Thyroid gland (tissue), 4 donors: Measurements from ENCODE around the gene EDDM13. TPM values are rescaled to one million over a fixed set of nuclear protein-coding genes. Genes with fewer than 3 reads are reported as not detected.

ENCODE experiments used
- DNase-seq, 2 donors: peaks; one replicate each; pipeline ENCODE4 v3.0.0-alpha.2; 2019
- H3K27ac ChIP-seq, 3 donors: fragments of 200-600 bp; sonication (generic); 1 replicate in 2 of 3; 2 replicates in 1 of 3; pipeline ENCODE4 v1.5.1; 2016 to 2019; ENCODE audit warnings: mild to moderate bottlenecking in 1 of 3, moderate library complexity in 1 of 3
- H3K27me3 ChIP-seq: fragments of 200-600 bp; sonication (generic); one replicate; pipeline ENCODE4 v1.5.1; 2019
- H3K36me3 ChIP-seq, 2 donors: fragments of 200-600 bp; sonication (generic); one replicate each; pipeline ENCODE4 v1.5.1; 2016 to 2019
- H3K4me1 ChIP-seq, 2 donors: fragments of 200-600 bp; sonication (generic); one replicate each; pipeline ENCODE4 v1.5.1; 2017 to 2019
- H3K4me3 ChIP-seq, 3 donors: fragments of 200-600 bp; sonication (generic); replicated peaks in 1 of 3; 1 replicate in 2 of 3; 2 replicates in 1 of 3; pipeline ENCODE4 v1.5.1; 2016; ENCODE audit warnings: mild to moderate bottlenecking in 1 of 3
- H3K9me3 ChIP-seq: fragments of 200-600 bp; sonication (generic); one replicate; pipeline ENCODE4 v1.5.1; 2017
- POLR2A ChIP-seq, 2 donors: fragments of 450-650 bp; IDR thresholded peaks; one replicate each; pipeline ENCODE4 v1.6.1; 2017; ENCODE audit warnings: antibody characterized with exemption in 2 of 2, mild to moderate bottlenecking in 2 of 2, moderate library complexity in 1 of 2
- WGBS, 2 donors: methylation state at CpG; one replicate each; pipeline ENCODE4 v1.1.5; 2017; 5-methylcytosine and 5-hydroxymethylcytosine counted together
- intact Hi-C: fragments of 100-400 bp; cut with DNase I; formaldehyde crosslinking; loops from one replicate; pipeline ENCODE4 v1.15.1; 2023
- small RNA-seq: library from RNA; depleted of rRNA; stranded (forward); fragments of <200 nt; gene quantifications from one replicate; pipeline ENCODE3, GENCODE V24; 2016
- total RNA-seq, 4 donors: library from RNA; depleted of rRNA; stranded (reverse); fragments of >200 nt; gene quantifications; one replicate each; pipeline ENCODE4 v1.2.3, GENCODE V29; 2016
- TF ChIP-seq, protein P1 (sequence below), 6 experiments: fragments of 200-600 bp in 3 of 6; fragments of 450-650 bp in 3 of 6; sonication (generic) in 3 of 6; IDR thresholded peaks; one replicate each; pipeline ENCODE4 v1.5.1; 2016 to 2019; ENCODE audit warnings: antibody characterized with exemption in 6 of 6, mild to moderate bottlenecking in 2 of 6, inconsistent platforms in 1 of 6, moderate library complexity in 1 of 6

Gene EDDM13
- total RNA-seq, 4 donors from 2014 or later, result 2.0 TPM; not detected in 3

DNA sequence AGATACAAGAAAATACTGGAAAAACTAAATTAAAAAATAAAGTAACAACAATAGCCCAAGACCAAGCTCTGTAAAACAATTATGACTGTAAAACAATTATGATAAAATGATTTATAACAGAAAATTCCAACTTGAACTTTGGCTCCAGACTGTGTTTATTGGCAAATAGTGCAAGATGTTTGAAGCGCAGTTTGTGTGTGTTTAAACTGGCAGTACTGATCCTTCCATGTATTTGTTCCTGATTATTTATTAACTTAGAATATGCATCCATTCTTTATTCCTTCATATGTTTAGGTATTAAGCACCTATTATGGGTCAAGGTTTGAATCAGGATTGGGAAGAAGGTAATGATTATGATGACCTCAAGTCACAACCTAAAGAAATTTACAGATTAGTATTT is 83.0 kb downstream of the EDDM13 start:
- no peak for DNase-seq
- no peaks in the 10 kb centered on the region for H3K27me3 ChIP-seq
- no peaks in the 10 kb centered on the region for H3K9me3 ChIP-seq
- intact Hi-C loops, result no loop called here
- no peaks in the 10 kb centered on the region for H3K36me3 ChIP-seq
- TF ChIP-seq, protein P1, sequence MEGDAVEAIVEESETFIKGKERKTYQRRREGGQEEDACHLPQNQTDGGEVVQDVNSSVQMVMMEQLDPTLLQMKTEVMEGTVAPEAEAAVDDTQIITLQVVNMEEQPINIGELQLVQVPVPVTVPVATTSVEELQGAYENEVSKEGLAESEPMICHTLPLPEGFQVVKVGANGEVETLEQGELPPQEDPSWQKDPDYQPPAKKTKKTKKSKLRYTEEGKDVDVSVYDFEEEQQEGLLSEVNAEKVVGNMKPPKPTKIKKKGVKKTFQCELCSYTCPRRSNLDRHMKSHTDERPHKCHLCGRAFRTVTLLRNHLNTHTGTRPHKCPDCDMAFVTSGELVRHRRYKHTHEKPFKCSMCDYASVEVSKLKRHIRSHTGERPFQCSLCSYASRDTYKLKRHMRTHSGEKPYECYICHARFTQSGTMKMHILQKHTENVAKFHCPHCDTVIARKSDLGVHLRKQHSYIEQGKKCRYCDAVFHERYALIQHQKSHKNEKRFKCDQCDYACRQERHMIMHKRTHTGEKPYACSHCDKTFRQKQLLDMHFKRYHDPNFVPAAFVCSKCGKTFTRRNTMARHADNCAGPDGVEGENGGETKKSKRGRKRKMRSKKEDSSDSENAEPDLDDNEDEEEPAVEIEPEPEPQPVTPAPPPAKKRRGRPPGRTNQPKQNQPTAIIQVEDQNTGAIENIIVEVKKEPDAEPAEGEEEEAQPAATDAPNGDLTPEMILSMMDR (IDR thresholded peaks at IDR 0.05), result no peak
- no peak for TF ChIP-seq POLR2A (IDR thresholded peaks at IDR 0.05)
- no peak overlapping the region for H3K4me3 ChIP-seq
- 94 to 97% methylated on average over 1 of the region's 1 CpG for WGBS, 2 donors
- H3K27ac ChIP-seq, result no peak overlapping the region
- no peaks in the 10 kb centered on the region for H3K4me1 ChIP-seq

DNA sequence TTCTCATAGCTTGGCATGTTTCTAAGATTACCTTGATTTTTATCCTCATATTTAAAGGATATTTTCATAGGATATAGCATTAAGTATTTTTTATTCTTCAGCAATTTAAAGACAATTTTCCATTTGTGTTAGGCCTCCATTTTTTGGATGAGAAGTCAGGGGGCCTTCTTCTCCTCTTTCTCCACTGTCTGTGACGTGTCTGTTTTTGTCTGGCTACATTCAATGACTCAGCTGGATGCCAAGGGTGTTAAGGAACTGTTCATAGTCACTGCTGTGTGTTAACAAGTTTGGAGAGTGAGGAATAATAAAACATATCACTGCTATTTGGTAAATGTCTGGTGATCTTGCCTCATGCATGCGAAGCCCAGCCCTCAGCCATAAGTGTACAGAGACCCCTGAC is 84.4 kb downstream of the EDDM13 start:
- TF ChIP-seq POLR2A (IDR thresholded peaks at IDR 0.05), result no peak
- TF ChIP-seq, protein P1 (IDR thresholded peaks at IDR 0.05), result no peak
- intact Hi-C loops, result no loop called here
- Histone ChIP-seq H3K27ac (no peak overlapping the region), H3K4me1 (no peaks in the 10 kb centered on the region), H3K36me3 (no peaks in the 10 kb centered on the region), H3K27me3 (no peaks in the 10 kb centered on the region), H3K9me3 (no peaks in the 10 kb centered on the region), H3K4me3 (no peak overlapping the region)
- no peak for DNase-seq
- WGBS, 2 donors, result 68 to 89% methylated on average over 2 of the region's 2 CpGs

Small RNA genes within 50 kb of the gene (small RNA-seq; reads per million reads assigned to genes)
- gene RF00019, result not detected

Other genes with a start within 250 kb of the EDDM13 start
- gene ZNF787, start 151.5 kb upstream of the EDDM13 start, total RNA-seq, result 10 to 100 TPM in 3 of 4 donors, 1 to 10 TPM in 1; 7.8 to 21.3 (median 14.2) TPM
- gene ZNF444, start 131.5 kb upstream of the EDDM13 start, total RNA-seq, result 10 to 100 TPM; 35.1 to 53.0 (median 45.5) TPM
- not detected for gene GALP, start 96.7 kb upstream of the EDDM13 start, total RNA-seq
- not detected for gene ZSCAN5B, start 75.0 kb upstream of the EDDM13 start, total RNA-seq
- gene ZSCAN5C, start 70.5 kb upstream of the EDDM13 start, total RNA-seq, result not detected
- 10 to 100 TPM in 3 of 4 donors, 1 to 10 TPM in 1; 7.4 to 22.1 (median 17.7) TPM for gene ZSCAN5A, start 42.1 kb downstream of the EDDM13 start, total RNA-seq
- 10 to 100 TPM in 3 of 4 donors, 1 to 10 TPM in 1; 4.9 to 19.6 (median 10.9) TPM for gene ZNF582, start 120.8 kb downstream of the EDDM13 start, total RNA-seq
- gene ZNF583, start 131.6 kb downstream of the EDDM13 start, total RNA-seq, result 10 to 100 TPM in 2 of 4 donors, 1 to 10 TPM in 2; 6.5 to 22.8 (median 10.2) TPM
- 10 to 100 TPM in 3 of 4 donors, 1 to 10 TPM in 1; 8.6 to 22.2 (median 15.8) TPM for gene ZNF667, start 204.6 kb downstream of the EDDM13 start, total RNA-seq
- 10 to 100 TPM in 1 of 4 donors, 1 to 10 TPM in 3; 8.5 to 10.8 (median 9.1) TPM for gene ZNF471, start 235.1 kb downstream of the EDDM13 start, total RNA-seq